HL-60 (cell line): Measurements from ENCODE around the gene FCGR1A.
"Not testable (repeated sequence)": the region's sequence is repeated elsewhere in the genome, so short reads cannot be mapped to it uniquely, and the experiment has no call there.

ENCODE experiments used
- POLR2AphosphoS5 ChIP-seq: IDR thresholded peaks from 2 replicates; pipeline ENCODE4 v1.6.1; 2012; ENCODE audit warnings: low read depth
- TF ChIP-seq, protein P1 (sequence below): IDR thresholded peaks from one replicate; pipeline ENCODE4 v1.5.1; 2011; ENCODE audit warnings: low read length, control low read depth, inconsistent platforms; ENCODE audit not compliant: insufficient read depth

DNA sequence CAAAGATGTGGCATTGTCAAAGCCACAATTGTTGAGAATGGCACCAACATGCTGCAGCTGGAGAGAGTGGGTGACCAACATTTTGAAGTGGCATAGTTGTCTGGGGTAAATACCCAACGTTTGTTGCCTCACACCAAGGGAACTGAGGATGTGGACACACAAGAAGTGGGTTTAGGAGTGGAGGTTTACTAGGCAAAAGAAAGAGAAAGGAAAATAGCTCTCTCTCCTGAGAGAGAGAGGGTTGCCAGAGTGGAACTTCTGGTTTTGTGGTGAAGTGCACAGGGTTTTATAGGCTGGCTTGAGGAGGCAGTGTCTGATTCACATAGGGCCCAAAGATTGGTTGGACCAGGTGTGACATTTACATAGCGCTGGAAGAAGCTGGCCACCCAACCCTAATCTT lies 29.0 kb upstream of the FCGR1A start:
- TF ChIP-seq, protein P1, sequence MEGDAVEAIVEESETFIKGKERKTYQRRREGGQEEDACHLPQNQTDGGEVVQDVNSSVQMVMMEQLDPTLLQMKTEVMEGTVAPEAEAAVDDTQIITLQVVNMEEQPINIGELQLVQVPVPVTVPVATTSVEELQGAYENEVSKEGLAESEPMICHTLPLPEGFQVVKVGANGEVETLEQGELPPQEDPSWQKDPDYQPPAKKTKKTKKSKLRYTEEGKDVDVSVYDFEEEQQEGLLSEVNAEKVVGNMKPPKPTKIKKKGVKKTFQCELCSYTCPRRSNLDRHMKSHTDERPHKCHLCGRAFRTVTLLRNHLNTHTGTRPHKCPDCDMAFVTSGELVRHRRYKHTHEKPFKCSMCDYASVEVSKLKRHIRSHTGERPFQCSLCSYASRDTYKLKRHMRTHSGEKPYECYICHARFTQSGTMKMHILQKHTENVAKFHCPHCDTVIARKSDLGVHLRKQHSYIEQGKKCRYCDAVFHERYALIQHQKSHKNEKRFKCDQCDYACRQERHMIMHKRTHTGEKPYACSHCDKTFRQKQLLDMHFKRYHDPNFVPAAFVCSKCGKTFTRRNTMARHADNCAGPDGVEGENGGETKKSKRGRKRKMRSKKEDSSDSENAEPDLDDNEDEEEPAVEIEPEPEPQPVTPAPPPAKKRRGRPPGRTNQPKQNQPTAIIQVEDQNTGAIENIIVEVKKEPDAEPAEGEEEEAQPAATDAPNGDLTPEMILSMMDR, result not testable (repeated sequence)
- TF ChIP-seq POLR2AphosphoS5, result not testable (repeated sequence)
